HEK293 (cell line): ENCODE data around the gene LAMA2.

ENCODE experiments used
- ZFP37 ChIP-seq: fragments of 450-650 bp; formaldehyde crosslinking; IDR thresholded peaks from 2 replicates; pipeline ENCODE4 v1.5.1; 2016; ENCODE audit warnings: missing biosample characterization, missing genetic modification characterization
- ZNF354C ChIP-seq: fragments of 450-650 bp; formaldehyde crosslinking; IDR thresholded peaks from 2 replicates; pipeline ENCODE4 v1.5.1; 2016; ENCODE audit warnings: missing biosample characterization, missing genetic modification characterization, low read depth, borderline replicate concordance
- ZNF768 ChIP-seq: fragments of 450-650 bp; formaldehyde crosslinking; IDR thresholded peaks from 2 replicates; pipeline ENCODE4 v1.5.1; 2018; ENCODE audit warnings: missing biosample characterization, mild to moderate bottlenecking, missing genetic modification characterization
- TF ChIP-seq, protein P1 (sequence below): fragments of 450-650 bp; formaldehyde crosslinking; IDR thresholded peaks from 2 replicates; pipeline ENCODE4 v1.5.1; 2016; ENCODE audit warnings: missing biosample characterization, missing genetic modification characterization
- TF ChIP-seq, protein P2 (sequence below): fragments of 450-650 bp; formaldehyde crosslinking; IDR thresholded peaks from 2 replicates; pipeline ENCODE4 v1.5.1; 2016; ENCODE audit warnings: missing biosample characterization, missing genetic modification characterization, low read depth

DNA sequence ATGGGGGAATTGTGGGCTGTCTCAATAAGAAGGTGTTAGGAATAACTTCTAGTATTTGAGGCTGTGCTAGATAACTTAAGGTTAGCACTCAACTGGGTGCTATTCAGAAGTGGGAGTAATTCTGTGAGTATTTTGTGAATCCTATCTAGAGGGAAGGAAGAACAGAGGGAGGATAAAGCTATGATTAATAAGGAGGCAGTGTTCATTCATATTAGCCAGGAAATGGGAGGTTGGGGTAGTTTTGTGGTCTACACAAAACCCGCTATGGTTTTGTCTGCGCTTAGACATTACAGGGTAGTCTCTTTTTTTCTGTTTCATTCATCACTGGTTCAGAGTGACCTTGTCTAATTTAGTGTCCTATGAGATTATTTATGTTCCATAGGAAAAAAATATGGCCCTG is 486.0 kb downstream of the LAMA2 start:
- TF ChIP-seq, protein P1, sequence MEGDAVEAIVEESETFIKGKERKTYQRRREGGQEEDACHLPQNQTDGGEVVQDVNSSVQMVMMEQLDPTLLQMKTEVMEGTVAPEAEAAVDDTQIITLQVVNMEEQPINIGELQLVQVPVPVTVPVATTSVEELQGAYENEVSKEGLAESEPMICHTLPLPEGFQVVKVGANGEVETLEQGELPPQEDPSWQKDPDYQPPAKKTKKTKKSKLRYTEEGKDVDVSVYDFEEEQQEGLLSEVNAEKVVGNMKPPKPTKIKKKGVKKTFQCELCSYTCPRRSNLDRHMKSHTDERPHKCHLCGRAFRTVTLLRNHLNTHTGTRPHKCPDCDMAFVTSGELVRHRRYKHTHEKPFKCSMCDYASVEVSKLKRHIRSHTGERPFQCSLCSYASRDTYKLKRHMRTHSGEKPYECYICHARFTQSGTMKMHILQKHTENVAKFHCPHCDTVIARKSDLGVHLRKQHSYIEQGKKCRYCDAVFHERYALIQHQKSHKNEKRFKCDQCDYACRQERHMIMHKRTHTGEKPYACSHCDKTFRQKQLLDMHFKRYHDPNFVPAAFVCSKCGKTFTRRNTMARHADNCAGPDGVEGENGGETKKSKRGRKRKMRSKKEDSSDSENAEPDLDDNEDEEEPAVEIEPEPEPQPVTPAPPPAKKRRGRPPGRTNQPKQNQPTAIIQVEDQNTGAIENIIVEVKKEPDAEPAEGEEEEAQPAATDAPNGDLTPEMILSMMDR (tag by site-specific recombination): no peak
- TF ChIP-seq, protein P2, sequence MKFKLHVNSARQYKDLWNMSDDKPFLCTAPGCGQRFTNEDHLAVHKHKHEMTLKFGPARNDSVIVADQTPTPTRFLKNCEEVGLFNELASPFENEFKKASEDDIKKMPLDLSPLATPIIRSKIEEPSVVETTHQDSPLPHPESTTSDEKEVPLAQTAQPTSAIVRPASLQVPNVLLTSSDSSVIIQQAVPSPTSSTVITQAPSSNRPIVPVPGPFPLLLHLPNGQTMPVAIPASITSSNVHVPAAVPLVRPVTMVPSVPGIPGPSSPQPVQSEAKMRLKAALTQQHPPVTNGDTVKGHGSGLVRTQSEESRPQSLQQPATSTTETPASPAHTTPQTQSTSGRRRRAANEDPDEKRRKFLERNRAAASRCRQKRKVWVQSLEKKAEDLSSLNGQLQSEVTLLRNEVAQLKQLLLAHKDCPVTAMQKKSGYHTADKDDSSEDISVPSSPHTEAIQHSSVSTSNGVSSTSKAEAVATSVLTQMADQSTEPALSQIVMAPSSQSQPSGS (tag by site-specific recombination): no peak
- no peak for TF ChIP-seq ZFP37
- TF ChIP-seq ZNF768: no peak
- no peak for TF ChIP-seq ZNF354C (tag by site-specific recombination)
